Measurements from ENCODE around the gene COL13A1.

The COL13A1 gene

GRCh38 chr10:69845574-69846292 lies 44.0 kb downstream of the COL13A1 start:
- no peak for DNase-seq (ENCODE audit: low read depth)

- no peak for DNase-seq (ENCODE audit: low read depth)
Measured at GRCh38 chr10:69846293-69846921, 44.7 kb downstream of the COL13A1 start.

- no peak for DNase-seq (ENCODE audit: low read depth)
Measured at GRCh38 chr10:69847458-69847857, 45.8 kb downstream of the COL13A1 start.

- no peak for DNase-seq (ENCODE audit: low read depth)
Measured at GRCh38 chr10:69847883-69848282, 46.2 kb downstream of the COL13A1 start.

- no peak for DNase-seq (ENCODE audit: low read depth)
Measured at GRCh38 chr10:69848454-69848853, 46.7 kb downstream of the COL13A1 start.

GRCh38 chr10:69849825-69850224 lies 48.1 kb downstream of the COL13A1 start:
- no peak for DNase-seq (ENCODE audit: low read depth)

GRCh38 chr10:69850440-69850839 lies 48.7 kb downstream of the COL13A1 start:
- no peak for DNase-seq (ENCODE audit: low read depth)

- DNase-seq (ENCODE audit: low read depth) = no peak
Measured at GRCh38 chr10:69851306-69851705, 49.6 kb downstream of the COL13A1 start.

GRCh38 chr10:69853064-69853463 lies 51.4 kb downstream of the COL13A1 start:
- DNase-seq (ENCODE audit: low read depth) = no peak

GRCh38 chr10:69854511-69855345 lies 53.0 kb downstream of the COL13A1 start:
- DNase-seq (ENCODE audit: low read depth) = no peak

- no peak for DNase-seq (ENCODE audit: low read depth)
Measured at GRCh38 chr10:69855346-69856111, 53.8 kb downstream of the COL13A1 start.

- no peak for DNase-seq (ENCODE audit: low read depth)
Measured at GRCh38 chr10:69856601-69857166, 55.0 kb downstream of the COL13A1 start.

- no peak for DNase-seq (ENCODE audit: low read depth)
Measured at GRCh38 chr10:69858201-69858600, 56.5 kb downstream of the COL13A1 start.

GRCh38 chr10:69860271-69860670 lies 58.6 kb downstream of the COL13A1 start:
- no peak for DNase-seq (ENCODE audit: low read depth)

GRCh38 chr10:69861251-69862240 lies 59.8 kb downstream of the COL13A1 start:
- DNase-seq (ENCODE audit: low read depth) = no peak

GRCh38 chr10:69862882-69863530 lies 61.3 kb downstream of the COL13A1 start:
- DNase-seq (ENCODE audit: low read depth) = no peak

- DNase-seq (ENCODE audit: low read depth) = no peak
Measured at GRCh38 chr10:69863580-69863979, 61.9 kb downstream of the COL13A1 start.

- no peak for DNase-seq (ENCODE audit: low read depth)
Measured at GRCh38 chr10:69864321-69864720, 62.6 kb downstream of the COL13A1 start.

GRCh38 chr10:69865450-69865849 lies 63.7 kb downstream of the COL13A1 start:
- DNase-seq (ENCODE audit: low read depth) = no peak

GRCh38 chr10:69866246-69866687 lies 64.6 kb downstream of the COL13A1 start:
- DNase-seq (ENCODE audit: low read depth) = no peak

All from activated gamma-delta T cell treated with anti-CD3 and anti-CD28 coated beads, Interleukin-2, amount 50 U/mL, for 16 hours (primary cell).